Stimulated activated CD4-positive, alpha-beta T cell treated with anti-CD3 and anti-CD28 coated beads, Interleukin-1b, Interleukin-23, amount 100 ng/mL, for 48 hours (primary cell): Measurements from ENCODE around the gene MSLN.

ENCODE experiments used
- DNase-seq: peaks from one replicate; pipeline ENCODE4 v3.0.0-alpha.2; 2020

The MSLN gene

DNA sequence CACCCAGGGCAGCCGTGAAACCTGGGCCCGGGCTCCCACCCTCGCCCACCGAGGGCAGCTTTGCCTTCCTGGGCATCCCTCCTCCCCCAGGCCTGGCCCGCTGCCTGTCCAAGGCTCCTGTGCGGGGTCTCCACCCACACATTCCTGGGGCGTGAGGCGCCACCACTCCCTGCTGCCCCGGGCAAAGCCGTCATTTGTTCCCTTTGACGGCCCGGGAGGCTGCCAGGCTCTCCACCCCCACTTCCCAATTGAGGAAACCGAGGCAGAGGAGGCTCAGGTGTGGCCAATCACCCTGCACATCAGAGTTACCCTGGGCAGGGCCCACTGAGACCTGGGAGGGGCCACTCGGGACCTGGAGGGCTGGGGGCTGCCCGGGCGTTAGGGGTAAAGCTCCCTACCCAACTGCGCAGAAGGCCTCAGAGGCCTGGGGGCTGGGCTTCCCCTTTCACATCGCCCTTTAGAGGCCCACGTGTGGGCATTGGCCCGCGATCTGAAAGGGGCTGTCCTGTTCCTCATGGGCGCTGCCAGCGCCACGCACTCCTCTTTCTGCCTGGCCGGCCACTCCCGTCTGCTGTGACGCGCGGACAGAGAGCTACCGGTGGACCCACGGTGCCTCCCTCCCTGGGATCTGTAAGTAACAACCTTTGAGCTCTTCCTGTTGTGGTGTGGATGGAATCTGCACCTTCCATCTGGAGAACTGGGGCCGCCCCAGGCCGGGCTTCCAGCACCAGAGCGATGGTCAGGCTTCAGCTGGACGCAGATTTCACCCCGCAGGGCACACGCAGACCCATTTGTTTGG is at the start of gene MSLN:
MSLN (plus strand) TSS at position 190 of the 799 bp plus-strand sequence. CDS start 1,947 bp downstream, outside the sequence.
- no peak for DNase-seq

- DNase-seq, result no peak
Measured at GRCh38 chr16:711084-711483, 49.5 kb upstream of the MSLN start.

- peak; percentile 73 for DNase-seq
Measured at GRCh38 chr16:711548-712320, 48.8 kb upstream of the MSLN start.

DNA sequence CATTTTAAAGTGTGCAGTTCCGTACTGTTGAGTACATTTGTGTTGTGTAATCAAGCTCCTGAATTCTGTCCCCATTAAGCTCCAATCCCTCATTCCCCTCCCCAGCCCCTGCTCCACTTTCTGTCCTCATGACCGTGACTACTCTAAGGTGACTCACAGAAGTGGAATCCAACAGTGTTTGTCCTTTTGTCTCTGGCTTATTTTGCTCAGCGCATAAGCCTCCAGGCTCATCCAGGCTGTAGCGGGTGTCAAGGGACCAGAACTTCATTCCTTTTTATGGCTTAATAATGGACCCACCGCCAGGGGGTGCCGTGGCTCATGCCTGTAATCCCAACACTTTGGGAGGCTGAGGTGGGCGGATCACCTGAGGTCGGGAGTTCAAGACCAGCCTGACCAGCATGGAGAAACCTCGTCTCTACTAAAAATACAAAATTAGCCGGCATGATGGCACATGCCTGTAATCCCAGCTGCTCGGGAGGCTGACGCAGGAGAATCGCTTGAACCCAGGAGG is 47.7 kb upstream of the MSLN start:
- peak; percentile 70 for DNase-seq

DNA sequence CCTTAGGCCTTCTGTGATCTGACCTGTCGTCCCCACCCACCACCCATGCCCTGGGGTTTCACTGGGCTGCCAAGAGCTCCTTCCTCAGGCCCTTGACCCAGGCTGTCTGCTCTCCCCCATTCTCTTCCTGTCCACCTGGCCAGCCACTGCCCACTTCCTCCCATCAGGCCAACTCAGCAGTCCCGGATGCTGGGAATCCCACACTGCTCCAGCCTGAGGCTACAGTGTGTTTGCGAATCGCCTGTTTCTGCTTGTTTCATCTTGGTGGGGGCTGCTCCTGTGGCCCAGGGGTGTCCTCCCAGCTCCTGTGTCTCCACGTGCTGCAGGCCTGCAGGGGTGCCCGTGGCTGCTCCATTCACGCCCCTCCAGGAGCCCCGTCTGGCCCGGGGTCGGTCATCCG is 46.5 kb upstream of the MSLN start:
- no peak for DNase-seq

DNA sequence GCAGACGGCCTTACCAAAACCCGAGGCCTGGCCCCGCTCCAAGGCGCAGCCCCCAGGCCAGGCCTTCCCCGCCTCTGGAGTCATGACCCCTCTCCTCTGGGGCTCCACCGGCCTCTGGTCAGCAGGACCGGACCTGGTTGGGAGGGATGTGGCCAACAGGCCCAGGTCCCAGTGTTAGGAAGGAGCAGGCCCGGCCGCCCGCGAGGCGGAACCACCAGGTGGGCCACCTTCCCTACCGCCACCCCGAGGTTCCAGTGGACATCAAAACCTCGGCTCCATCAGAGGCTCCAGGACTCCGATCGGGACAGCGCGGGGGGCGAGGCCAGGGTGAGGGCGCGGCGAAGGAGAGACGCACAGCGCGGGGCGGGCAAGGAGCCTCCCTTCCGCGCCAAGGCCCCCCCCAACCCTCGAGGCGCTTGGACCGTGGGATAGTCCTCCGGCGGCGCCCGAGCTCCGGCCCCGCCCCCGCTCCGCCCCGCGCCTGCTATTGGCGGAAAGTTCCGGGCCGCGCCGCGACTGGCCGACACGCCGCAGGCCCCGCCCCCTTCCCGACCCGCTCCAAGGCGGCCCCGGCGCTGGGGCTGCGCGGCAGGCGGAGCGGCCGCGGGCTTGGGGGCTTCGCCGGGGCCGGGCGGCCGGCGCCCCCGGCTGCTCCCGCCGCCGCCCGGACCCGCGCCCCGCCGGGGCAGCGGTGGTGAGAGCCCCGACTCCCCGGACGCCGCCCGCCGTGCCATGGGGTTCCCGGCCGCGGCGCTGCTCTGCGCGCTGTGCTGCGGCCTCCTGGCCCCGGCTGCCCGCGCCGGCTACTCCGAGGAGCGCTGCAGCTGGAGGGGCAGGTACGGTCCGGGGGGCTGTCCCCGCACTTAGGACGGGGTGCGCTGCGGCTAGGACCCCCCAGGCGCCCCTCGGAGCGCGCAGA is 45.7 kb upstream of the MSLN start, which contains the start of gene METRN:
METRN (plus strand) TSS at position 561 of the 919 bp plus-strand sequence; CDS start at position 733, 172 bp downstream.
- peak; percentile 85 for DNase-seq

- DNase-seq, result no peak
Measured at GRCh38 chr16:715477-716199, 44.9 kb upstream of the MSLN start.

GRCh38 chr16:716200-716568 is 44.4 kb upstream of the MSLN start:
- no peak for DNase-seq

DNA sequence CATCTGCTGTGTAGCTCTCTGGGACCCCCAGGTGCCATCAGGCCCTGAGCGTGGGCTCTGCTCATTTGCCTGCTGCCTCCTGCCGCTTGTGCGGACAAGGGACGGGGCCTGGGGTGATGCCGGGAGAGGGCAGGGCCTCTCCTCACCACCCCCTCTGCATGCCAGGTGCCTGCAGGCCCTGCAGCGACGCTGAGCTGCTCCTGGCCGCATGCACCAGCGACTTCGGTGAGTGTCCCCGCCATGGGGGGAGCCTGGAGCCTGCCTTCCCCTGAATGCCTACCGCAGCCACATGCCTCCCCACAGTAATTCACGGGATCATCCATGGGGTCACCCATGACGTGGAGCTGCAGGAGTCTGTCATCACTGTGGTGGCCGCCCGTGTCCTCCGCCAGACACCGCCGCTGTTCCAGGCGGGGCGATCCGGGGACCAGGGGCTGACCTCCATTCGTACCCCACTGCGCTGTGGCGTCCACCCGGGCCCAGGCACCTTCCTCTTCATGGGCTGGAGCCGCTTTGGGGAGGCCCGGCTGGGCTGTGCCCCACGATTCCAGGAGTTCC is 43.7 kb upstream of the MSLN start:
- no peak for DNase-seq

DNA sequence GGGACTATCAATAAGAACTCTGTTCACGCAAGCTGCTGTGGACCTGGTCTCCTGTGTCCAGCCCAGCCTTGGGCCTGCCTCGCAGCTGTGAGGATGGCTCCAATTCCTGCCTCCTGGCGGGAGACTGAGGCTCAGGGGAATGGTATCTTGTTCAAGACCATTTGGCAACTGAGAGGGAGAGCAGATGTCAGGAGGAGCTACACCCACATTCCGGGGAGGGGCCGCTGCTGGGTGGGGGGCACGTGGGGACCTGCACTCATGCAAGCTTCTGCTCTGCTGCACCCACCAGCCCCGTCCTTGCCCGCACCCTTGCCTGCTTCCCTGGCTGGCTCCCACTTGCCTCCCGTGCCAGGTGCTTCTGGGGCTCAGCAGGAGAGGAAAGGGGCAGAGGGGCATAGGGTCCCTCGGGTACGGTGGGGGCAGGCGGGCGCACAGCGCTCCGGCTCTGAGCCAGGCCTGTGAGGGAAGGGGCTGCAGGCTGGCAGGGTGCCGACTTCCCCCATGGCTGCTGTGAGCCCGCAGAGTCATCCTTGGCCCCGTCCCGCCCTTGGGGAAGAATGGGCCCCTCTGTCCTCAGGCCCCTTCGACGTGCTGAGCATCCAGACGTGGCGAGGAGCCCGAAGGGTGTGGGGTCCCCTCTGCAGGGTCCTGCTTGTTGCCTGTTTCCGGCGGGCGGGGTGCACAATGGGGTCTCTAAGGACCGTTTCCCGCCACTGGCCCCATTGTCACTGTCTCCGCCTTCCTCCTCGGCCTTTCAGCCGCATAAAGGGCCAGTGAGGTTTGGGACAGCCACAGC is 42.9 kb upstream of the MSLN start:
- no peak for DNase-seq

- DNase-seq, result no peak
Measured at GRCh38 chr16:718389-718788, 42.1 kb upstream of the MSLN start.

GRCh38 chr16:718922-719321 is 41.6 kb upstream of the MSLN start:
- no peak for DNase-seq

GRCh38 chr16:719815-720446 is 40.6 kb upstream of the MSLN start:
- no peak for DNase-seq

DNA sequence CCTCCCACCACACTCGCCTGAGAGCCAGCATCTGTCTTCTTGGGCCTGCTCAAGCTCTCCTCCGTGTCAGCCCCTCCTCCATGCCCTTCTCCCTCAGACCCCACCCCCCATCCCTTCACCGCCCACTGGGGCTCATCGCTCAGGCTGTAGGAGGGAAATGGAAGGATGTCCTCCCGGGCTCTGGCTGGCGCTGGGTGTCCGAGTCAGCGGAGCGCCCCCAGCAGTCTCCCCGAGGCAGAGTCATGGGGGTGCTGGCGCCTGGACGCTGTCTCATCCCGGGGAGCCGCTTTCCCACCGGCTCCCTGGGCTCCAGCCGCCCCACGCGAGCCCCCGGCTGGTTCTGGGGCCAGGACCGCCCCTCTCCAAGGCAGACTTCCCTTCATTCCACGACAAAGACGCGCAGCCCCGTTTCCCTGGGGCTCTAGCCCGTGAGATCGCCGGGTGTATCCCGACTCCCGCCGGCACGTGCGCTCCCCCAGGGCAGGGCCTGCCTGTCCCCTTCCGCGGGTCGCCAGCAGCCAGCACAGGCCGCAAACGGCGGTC is 40.0 kb upstream of the MSLN start:
- peak; percentile 46 for DNase-seq

- DNase-seq, result peak; percentile 77
Measured at GRCh38 chr16:720990-721764, 39.4 kb upstream of the MSLN start, which contains the start of gene ANTKMT. Gene ANTKMT (plus strand): TSS chr16:721146. CDS start chr16:721275, 129 bp downstream.

DNA sequence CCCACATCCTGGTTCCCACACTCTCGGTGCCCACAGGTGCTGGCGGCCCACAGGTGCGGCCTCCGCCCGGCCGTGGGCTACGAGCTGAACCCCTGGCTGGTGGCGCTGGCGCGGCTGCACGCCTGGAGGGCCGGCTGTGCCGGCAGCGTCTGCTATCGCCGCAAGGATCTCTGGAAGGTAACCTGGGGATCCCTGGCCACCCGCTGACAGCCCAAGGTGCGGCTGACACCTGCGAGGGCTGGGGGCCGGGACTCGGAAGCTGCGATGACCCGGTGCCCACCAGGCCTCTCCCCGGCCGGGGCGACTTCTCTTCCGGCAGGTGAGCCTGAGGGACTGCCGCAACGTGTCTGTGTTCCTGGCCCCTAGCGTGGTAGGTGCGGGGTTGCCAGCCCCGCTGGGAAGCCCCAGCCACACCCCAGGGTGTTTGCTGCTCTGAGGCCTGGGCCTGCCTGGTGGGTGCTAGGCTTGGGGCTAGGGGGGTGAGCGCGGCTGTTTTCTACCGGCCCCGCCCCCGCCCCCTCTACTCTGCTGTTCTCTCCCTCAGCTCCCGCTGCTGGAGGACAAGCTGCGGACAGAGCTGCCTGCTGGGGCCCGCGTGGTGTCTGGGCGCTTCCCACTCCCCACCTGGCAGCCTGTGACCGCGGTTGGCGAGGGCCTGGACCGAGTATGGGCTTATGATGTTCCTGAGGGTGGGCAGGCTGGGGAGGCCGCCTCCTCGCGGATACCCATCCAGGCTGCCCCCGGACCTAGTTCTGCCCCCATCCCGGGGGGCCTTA is 38.6 kb upstream of the MSLN start:
- DNase-seq, result no peak

DNA sequence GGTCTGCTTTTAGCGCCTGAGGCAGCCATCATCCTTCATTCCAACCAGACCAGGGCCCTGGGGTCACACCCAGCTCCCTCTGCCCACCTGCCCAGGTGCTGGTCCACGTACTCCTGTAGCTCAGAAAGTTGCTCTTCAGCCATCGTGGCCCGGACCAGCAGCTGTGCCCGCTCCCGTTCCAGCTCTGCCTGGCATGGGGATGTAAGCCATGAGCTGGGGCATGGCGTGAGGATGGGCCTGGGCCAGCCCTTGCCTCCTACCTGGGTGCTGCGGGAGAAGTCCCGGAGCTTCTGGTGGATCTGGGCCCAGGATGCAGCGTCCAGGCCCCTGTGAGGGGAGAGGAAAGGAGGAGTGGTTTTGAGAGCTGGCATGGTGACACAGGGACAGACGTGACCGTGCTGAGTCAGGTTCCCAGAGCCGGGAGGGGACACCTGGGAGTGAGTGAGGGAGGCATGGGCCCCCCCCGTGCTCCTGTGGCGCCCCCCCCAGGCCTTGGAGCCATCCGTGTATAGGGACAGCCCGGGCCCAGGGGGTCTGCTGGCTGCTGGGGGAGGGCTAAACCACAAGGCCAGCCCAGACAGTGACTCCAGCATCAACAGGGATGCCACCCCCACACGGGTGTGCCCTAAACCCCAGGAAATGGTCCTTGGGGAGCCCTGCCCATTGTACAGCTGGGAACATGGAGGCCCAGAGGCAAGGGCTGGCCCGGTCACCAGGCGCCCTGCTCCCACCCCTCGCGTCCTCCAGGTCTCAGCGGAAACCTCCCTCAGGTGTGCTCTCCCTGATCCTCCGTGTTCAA is 37.5 kb upstream of the MSLN start:
- no peak for DNase-seq
